SIG-M5 (cell line): ENCODE measurements around the gene CDH12.

Source experiments
- DNase-seq: peaks from one replicate; lab custom pipeline; 2025; lab: John Stamatoyannopoulos, UW

CDH12 gene

DNA sequence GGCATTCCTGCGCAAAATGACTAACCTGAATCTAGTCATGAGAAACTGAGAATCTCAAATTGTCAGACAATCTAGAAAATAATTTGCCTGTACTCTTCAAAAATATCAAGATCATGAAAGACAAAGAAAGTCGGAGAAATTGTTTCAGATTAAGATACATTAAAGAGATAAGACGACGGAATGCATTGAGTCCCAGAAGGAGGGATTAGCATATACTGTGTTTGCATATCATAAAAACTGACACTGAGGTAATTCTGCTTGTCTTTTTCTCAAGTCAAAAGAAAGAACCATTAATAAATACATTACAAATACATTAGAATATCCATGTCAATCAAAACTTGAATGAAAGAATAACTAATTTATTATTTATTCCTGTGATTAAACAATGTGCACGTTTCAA is 88.4 kb downstream of the CDH12 start:
- DNase-seq: no peak

DNA sequence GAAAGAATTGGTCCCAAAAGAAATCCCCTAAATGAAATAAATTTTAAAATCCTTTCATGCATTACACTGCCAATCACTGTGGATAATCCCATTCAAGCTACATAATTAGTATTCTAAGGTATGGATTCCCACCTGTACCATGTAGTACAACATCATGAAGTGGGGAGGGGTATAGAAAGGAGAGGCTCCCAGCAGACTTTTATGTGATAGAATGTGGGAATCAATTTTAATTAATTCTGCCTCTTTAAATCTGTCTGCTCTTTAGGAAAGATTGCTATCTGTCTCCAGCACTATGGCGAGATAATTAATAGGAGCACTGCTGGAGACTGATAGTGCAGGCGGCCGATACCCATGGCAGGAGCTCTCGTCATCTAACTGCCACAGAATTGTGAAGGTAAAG is 95.4 kb downstream of the CDH12 start:
- DNase-seq: no peak

DNA sequence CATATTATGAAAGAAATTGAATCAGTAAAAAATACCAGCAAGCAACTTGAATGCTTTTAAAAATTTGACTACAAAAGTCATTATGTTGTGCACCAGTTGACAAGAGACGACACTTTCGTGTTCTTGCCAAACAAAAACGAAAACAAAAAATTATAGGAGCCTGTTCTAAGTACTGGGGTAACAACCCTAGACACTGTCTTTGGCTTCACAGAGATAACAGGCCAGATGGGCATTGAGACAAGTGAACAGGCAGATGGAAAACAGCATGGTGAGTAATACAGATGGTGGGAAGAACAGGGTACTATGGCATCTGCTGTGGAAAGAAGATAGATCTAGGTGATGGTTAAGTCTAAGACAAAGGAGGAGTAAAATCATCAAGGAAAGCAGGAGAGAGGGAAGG is 99.0 kb downstream of the CDH12 start:
- DNase-seq: no peak

DNA sequence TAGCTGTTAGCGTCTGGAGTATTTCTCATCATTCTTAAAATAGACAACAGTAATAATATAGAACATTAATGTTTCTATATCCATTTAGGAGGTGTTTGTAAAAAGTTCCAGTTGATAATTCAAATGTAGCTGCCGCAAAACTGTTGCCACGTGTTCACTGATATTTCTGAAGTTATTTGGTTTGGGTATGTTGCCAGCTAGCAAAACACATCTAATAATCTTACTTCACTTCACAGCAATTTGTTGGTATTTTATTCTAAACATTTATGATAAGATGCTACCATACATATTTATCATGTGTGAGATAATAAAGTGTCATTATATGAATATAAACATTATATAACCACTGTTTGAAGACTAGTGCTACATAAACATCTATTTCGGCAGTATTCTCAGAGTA is 101.6 kb downstream of the CDH12 start:
- no peak for DNase-seq

GRCh38 chr5:22736443-22737003 is 116.6 kb downstream of the CDH12 start:
- DNase-seq: no peak

- DNase-seq: no peak
Observed at GRCh38 chr5:22734907-22735306, 118.2 kb downstream of the CDH12 start.

- DNase-seq: no peak
Observed at GRCh38 chr5:22728610-22729009, 124.5 kb downstream of the CDH12 start.

DNA sequence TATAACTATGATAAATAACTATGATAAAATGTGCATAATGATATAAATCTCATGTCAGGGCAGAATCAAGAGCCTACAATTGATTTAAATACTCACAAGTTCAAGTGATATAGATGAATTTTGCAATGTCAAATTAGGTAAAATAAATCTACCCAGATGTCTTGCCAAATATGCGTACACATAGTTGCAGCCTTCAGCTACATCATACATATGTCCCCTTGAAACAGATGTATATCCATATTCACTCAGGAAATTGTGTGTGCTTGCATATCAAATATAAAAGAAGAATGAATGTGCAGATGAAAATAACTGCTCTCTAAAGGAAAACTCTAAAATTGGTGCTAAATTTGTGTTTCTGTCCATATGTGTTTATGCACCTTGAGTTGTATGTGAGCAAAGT is 130.7 kb downstream of the CDH12 start:
- DNase-seq: no peak

DNA sequence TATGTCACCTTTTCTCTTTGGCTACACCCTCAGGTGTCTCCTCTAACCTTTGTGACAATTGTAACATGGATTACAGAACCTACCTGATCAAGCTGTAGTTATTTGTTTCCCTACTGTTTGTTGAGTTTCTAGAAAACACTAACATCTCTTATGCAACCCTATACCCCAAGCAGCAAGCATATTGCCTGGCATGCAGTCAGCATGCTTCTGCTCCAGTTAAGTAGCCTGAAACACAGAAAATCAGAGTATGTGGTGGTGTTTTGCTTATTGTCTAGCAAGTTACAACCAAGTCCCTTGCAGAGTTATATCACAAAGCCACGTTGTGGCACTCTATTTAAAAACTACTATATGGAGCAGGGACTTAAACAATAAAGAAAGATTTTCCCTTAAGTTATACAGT is 131.1 kb downstream of the CDH12 start:
- no peak for DNase-seq

DNA sequence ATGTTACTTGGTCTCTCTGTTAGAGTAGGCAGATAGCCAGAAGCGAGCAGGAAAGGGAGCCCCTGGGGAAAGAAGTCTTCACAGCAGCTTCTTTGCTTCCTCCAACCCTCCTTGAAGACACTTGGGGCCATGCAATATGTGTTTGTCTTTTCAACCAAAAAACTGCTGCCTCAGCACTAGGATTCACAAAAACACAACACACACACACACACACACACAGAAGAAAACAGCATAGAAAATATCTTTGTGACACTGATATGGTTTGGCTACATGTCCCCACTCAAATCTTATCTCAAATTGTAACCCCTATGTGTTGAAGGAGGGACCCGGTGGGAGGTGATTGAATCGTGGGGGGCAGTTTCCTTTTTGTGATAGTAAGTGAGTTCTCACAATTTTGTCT is 133.3 kb downstream of the CDH12 start:
- no peak for DNase-seq

DNA sequence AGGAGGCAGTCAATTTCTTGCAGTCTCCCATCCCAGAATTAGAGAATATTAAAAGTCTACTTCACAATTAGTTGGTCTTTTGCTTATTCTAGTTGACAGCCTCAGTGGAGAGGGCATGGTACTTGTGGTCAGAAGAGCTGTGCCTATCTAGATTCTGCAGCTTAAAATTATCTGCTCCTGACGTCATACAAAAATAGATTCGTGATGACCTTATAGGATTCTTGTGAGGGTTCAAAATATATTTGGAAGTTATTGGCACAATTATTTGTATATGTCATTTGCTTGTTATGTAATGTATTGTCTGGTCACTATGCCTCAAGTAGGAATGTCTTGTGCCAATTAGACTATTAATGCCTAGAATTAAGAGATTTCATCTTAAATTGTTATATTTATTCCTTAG is 142.5 kb downstream of the CDH12 start:
- DNase-seq: no peak

- DNase-seq: no peak
Observed at GRCh38 chr5:22709743-22710142, 143.4 kb downstream of the CDH12 start.

GRCh38 chr5:22708770-22709328 is 144.3 kb downstream of the CDH12 start:
- no peak for DNase-seq

DNA sequence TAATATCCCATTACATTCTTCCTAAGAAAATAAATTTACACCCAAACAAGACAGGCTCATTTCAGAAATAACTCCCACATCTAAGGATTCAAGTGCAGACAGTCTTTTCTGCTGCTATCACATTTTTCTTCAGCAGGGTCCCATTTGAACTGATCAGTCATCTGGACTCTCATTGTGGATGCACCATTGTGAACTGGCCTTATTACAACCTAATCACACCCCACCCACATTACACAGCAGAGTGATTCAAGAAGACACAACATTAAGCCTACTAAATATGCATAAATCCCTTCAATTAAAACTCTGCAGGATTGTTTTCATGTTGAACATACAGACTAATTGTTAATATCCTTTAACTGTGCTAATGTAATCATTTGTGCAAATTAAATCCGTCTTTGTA is 146.2 kb downstream of the CDH12 start:
- no peak for DNase-seq

- DNase-seq: no peak
Observed at GRCh38 chr5:22699319-22699718, 153.8 kb downstream of the CDH12 start.

- DNase-seq: no peak
Observed at GRCh38 chr5:22693121-22693520, 160.0 kb downstream of the CDH12 start.

- no peak for DNase-seq
Observed at GRCh38 chr5:22683050-22683449, 170.1 kb downstream of the CDH12 start.

- DNase-seq: no peak
Observed at GRCh38 chr5:22678886-22679285, 174.3 kb downstream of the CDH12 start.

DNA sequence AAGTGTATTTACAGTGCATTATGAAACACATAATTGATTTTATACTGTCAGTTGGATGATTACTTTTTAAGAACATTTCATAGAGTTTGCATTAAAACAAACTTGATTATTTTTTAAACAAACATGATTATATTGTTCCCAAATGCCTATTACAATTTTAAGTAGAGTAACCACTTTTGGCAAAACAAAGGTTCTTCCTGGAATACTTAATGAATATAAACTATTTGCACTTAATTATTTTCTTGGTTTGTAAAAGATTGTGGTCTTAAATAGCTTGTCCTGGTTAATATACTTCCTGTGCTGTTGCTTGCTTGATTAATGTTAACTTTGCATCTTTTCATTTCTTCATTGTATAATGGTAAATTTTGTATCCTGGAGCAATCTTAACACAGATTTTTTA is 180.0 kb downstream of the CDH12 start:
- no peak for DNase-seq

DNA sequence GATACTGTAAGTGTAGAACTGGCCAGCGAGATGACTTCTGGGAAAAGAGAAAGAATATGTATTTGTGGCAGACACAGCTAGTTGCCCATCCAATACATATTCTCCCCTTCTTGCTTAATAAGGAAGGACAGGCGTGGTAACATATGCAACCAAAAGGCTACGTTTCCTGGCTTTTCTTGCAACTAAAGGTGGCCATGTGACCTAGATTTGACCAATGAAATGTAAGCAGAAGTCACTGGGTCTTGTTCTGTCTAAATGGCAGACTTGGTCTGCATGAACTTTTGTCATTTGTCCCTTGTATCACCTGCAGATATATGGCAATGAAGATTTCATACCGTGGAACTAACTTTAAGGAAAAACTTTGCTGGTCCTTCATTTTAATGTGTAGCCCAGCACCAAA is 183.8 kb downstream of the CDH12 start:
- DNase-seq: no peak

DNA sequence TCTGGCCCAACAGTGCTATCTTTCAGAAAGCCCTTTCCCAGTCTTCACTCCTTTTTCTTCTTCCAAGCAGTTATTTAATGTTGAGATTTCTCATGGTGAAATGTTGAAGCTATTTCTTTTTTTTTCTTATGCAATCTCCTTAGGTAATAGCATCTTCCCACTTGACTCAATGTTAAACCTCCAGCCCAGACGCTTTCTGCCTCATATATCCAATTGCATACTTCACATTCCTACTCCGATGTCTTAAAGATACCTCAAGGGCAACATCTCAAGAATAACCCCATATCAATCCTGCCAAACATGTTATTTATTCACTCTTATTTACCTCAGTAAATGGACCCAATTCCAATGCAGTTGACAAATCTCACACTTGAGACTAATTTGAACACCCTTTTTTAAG is 187.3 kb downstream of the CDH12 start:
- DNase-seq: no peak

DNA sequence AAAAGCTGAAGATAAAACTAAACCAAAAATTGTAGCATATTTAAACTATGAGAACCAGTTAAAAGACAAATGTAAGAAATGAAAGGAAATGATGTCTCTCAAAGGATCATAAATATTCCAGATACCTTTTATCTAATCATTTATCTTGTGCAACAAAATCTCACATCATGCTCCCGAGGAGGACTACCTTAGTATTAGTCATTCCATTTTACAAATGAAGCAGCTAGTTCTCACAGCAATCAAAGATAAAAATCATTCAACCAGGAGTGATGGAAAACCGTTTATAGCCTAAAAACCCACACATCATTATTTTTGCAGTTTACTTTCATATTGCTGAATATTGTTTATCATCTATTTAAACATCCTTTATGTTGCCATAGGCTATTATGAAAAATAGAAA is 190.0 kb downstream of the CDH12 start:
- no peak for DNase-seq

GRCh38 chr5:22662391-22662790 is 190.8 kb downstream of the CDH12 start:
- DNase-seq: no peak

DNA sequence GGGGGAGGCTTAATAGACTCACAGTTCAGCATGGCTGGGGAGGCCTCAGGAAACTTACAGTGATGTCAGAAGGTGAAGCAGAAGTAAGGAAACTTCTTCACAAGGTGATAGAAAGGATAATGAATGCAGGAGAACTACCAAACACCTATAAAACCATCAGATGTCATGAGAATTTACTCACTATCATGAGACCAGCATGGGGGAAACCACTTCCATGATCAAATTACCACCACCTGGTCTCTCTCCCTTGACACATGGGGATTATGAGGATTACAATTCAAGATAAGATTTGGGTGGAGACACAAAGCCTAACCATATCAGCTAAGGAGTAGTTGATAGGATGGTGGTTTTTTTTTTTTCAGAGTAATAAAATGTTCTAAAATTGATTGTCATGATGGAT is 201.8 kb downstream of the CDH12 start:
- DNase-seq: no peak

DNA sequence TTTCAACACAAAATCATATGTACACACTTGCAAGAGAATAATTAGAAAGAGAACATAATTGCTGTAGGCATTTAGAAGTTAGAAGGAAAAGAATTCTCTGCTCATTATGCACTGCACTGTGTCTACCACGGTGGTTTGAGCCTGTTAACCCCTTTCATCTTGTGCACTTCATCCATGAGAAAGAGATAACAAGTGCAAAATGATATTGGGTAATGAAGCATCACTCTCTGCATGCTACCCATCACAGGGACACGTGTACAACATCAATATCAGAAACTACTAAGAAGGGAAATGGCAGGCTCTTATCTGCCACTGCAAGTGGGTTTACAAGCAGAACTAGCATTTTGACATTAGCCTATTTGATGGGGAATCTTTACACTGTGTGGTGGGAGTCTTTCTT is 202.6 kb downstream of the CDH12 start:
- no peak for DNase-seq
